Panc1 (cell line): ENCODE results near the gene ENTPD8. TPM values are rescaled to one million over a fixed set of nuclear protein-coding genes. Genes with fewer than 3 reads are reported as not detected.

Experiments
- ATAC-seq: fragments of 200-7000 bp; cut with Tn5 transposase; 2 replicates; pipeline ENCODE4 v1.9.1; 2020; ENCODE audit warnings: mild to moderate bottlenecking, moderate library complexity
- BruUV-seq: library from RNA; stranded (reverse); fragments of 400-500 nt; replicated peaks from 2 replicates; lab custom pipeline; 2021; lab: Mats Ljungman, UMichigan
- CTCF ChIA-PET: fragments of 300-600 bp; sonication (Branson Sonifier 250); formaldehyde crosslinking; loops from one replicate; lab custom pipeline; 2022; ENCODE audit warnings: antibody characterized with exemption; lab: Charles Lee
- POLR2A ChIA-PET: fragments of 300-600 bp; sonication (Branson Sonifier 250); formaldehyde crosslinking; loops from one replicate; lab custom pipeline; 2022; ENCODE audit warnings: antibody characterized with exemption; lab: Charles Lee
- DNase-seq: peaks from one replicate; pipeline ENCODE4 v3.0.0-alpha.2; 2010; ENCODE audit warnings: low read depth, low spot score
- H3K27ac ChIP-seq: 2 replicates; pipeline ENCODE4 v1.5.1; 2011; ENCODE audit warnings: mild to moderate bottlenecking, low read length, inconsistent platforms
- H3K27me3 ChIP-seq: fragments of 200-500 bp; sonication (Bioruptor generic); 2 replicates; pipeline ENCODE4 v1.6.0; 2014; ENCODE audit warnings: low read length, inconsistent platforms; ENCODE audit not compliant: control insufficient read depth, insufficient read depth
- H3K36me3 ChIP-seq: fragments of 200-500 bp; sonication (Bioruptor generic); 2 replicates; pipeline ENCODE4 v1.5.1; 2014; ENCODE audit warnings: inconsistent platforms, mild to moderate bottlenecking, low read length, moderate library complexity; ENCODE audit not compliant: control insufficient read depth, insufficient read depth
- H3K4me1 ChIP-seq: 2 replicates; pipeline ENCODE4 v1.5.1; 2011; ENCODE audit warnings: inconsistent platforms, mild to moderate bottlenecking, low read length, moderate library complexity; ENCODE audit not compliant: control insufficient read depth, insufficient read depth
- H3K4me3 ChIP-seq, 2 experiments: 2 replicates each; pipeline ENCODE4 v1.5.1; 2011 to 2012; ENCODE audit warnings: low read depth in 2 of 2, low read length in 2 of 2, mild to moderate bottlenecking in 2 of 2, inconsistent platforms in 1 of 2, moderate library complexity in 1 of 2
- H3K9me3 ChIP-seq: fragments of 200-500 bp; sonication (Bioruptor generic); 2 replicates; pipeline ENCODE4 v1.5.1; 2014; ENCODE audit warnings: low read depth, mild to moderate bottlenecking, inconsistent platforms, low read length, moderate library complexity; ENCODE audit not compliant: control insufficient read depth, insufficient read depth
- CTCF ChIP-seq: fragments of 450-650 bp; IDR thresholded peaks from 2 replicates; pipeline ENCODE4 v1.5.1; 2017; ENCODE audit warnings: mild to moderate bottlenecking
- POLR2AphosphoS5 ChIP-seq: IDR thresholded peaks from 2 replicates; pipeline ENCODE4 v1.6.1; 2012; ENCODE audit warnings: mild to moderate bottlenecking, low read depth, low read length, moderate library complexity
- SIN3A ChIP-seq: IDR thresholded peaks from 2 replicates; pipeline ENCODE4 v1.6.1; 2012; ENCODE audit warnings: low read depth, mild to moderate bottlenecking, low read length, moderate library complexity, borderline replicate concordance; ENCODE audit not compliant: insufficient read depth
- TCF7L2 ChIP-seq: IDR thresholded peaks from 2 replicates; pipeline ENCODE4 v1.6.1; 2011; ENCODE audit warnings: mild to moderate bottlenecking, low read depth, low read length, inconsistent platforms
- in situ Hi-C: cut with HindIII; loops from 2 replicates; pipeline ENCODE4 v1.10.0; 2016; ENCODE audit warnings: low sequenced_read_pairs, low pct_unique_long_range_greater_than_20kb
- intact Hi-C: fragments of 100-400 bp; cut with micrococcal nuclease; formaldehyde crosslinking; loops from one replicate; pipeline ENCODE4 v1.10.0; 2022; ENCODE audit not compliant: unreplicated experiment
- total RNA-seq: library from RNA; stranded (reverse); gene quantifications from one replicate; pipeline ENCODE4 v1.2.1, GENCODE V29; 2021; ENCODE audit not compliant: unreplicated experiment
- TF ChIP-seq, protein P1 (sequence below), 2 experiments: IDR thresholded peaks; 2 replicates each; pipeline ENCODE4 v1.6.1; 2011 to 2012; ENCODE audit warnings: low read depth in 2 of 2, control low read depth in 1 of 2, low read length in 1 of 2, mild to moderate bottlenecking in 1 of 2, moderate library complexity in 1 of 2; ENCODE audit not compliant: insufficient read depth in 1 of 2

Gene ENTPD8
- total RNA-seq, 1 experiment from 2014 or later = 3.9 TPM

GRCh38 chr9:137435980-137436760 is 5.0 kb downstream of the ENTPD8 start:
- DNase-seq (no peak), ATAC-seq (peak; percentile 83)
- ChIA-PET CTCF (interaction anchor here (1.0 kb wide), 1 partner anchor 13 kb away, joined by 6 read pairs; the partner anchor contains the start of gene EXD3), POLR2A (interaction anchor here (0.6 kb wide), 1 partner anchor 69 kb away, joined by 5 read pairs; no protein-coding TSS in a partner anchor)
- no peaks in the 10 kb centered on the region for H3K9me3 ChIP-seq
- in situ Hi-C loops (no loop called here), intact Hi-C loops (no loop called here)
- H3K4me3 ChIP-seq = no peak overlapping the region
- TF ChIP-seq TCF7L2 = no peak
- peak; percentile 35; the same call in 1 of the 2 replicates for TF ChIP-seq POLR2AphosphoS5
- TF ChIP-seq, protein P1, sequence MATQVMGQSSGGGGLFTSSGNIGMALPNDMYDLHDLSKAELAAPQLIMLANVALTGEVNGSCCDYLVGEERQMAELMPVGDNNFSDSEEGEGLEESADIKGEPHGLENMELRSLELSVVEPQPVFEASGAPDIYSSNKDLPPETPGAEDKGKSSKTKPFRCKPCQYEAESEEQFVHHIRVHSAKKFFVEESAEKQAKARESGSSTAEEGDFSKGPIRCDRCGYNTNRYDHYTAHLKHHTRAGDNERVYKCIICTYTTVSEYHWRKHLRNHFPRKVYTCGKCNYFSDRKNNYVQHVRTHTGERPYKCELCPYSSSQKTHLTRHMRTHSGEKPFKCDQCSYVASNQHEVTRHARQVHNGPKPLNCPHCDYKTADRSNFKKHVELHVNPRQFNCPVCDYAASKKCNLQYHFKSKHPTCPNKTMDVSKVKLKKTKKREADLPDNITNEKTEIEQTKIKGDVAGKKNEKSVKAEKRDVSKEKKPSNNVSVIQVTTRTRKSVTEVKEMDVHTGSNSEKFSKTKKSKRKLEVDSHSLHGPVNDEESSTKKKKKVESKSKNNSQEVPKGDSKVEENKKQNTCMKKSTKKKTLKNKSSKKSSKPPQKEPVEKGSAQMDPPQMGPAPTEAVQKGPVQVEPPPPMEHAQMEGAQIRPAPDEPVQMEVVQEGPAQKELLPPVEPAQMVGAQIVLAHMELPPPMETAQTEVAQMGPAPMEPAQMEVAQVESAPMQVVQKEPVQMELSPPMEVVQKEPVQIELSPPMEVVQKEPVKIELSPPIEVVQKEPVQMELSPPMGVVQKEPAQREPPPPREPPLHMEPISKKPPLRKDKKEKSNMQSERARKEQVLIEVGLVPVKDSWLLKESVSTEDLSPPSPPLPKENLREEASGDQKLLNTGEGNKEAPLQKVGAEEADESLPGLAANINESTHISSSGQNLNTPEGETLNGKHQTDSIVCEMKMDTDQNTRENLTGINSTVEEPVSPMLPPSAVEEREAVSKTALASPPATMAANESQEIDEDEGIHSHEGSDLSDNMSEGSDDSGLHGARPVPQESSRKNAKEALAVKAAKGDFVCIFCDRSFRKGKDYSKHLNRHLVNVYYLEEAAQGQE (IDR thresholded peaks at IDR 0.05; ENCODE audit: insufficient read depth in 1 of 2, low read depth in 2 of 2, low read length in 1 of 2) = no peak
- no peak for TF ChIP-seq SIN3A
- no peak for TF ChIP-seq CTCF
- H3K27me3 ChIP-seq = no peaks in the 10 kb centered on the region
- peak overlapping the region; percentile 65 for H3K27ac ChIP-seq
- peaks cover 6% of the 10 kb centered on the region for H3K4me1 ChIP-seq
- no TSS peak for BruUV-seq
- H3K36me3 ChIP-seq = no peaks in the 10 kb centered on the region

DNA sequence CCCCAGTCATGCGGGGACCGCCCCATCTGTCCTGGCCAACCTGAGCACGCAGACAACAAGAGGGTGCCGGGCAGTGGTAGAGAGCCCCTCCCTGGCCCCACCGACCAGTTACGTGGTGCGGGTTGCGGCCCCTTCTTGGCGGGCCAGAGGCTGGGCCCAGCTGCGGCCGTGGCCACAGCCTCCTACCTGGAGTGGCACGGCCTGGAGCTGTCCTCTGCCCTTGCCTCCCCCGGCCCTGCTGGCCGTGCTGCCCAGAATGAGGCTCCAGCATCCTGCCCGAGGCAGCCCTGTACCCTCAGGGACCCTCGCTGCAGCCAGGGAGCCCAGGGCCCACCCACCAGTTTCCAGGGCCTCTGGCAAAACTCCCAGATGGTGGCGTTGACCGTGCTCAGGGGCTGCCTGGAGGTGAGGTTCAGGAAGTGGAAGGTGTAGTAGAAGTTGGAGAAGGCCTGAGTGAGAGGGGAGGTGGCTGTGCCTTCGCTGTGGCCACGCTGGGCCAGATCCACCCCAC is 5.7 kb downstream of the ENTPD8 start:
- CTCF ChIA-PET = interaction anchor here (0.6 kb wide), 1 partner anchor 13 kb away, joined by 6 read pairs; the partner anchor contains the start of genes EXD3 and NOXA1
- in situ Hi-C loops (no loop called here), intact Hi-C loops (no loop called here)
- Histone ChIP-seq H3K4me1 (peaks cover 6% of the 10 kb centered on the region), H3K9me3 (no peaks in the 10 kb centered on the region), H3K27me3 (no peaks in the 10 kb centered on the region), H3K4me3 (no peak overlapping the region), H3K36me3 (no peaks in the 10 kb centered on the region), H3K27ac (peak overlapping the region; percentile 65)
- POLR2A ChIA-PET = interaction anchor here (0.6 kb wide), 1 partner anchor 68 kb away, joined by 5 read pairs; no protein-coding TSS in a partner anchor
- no TSS peak for BruUV-seq
- DNase-seq (no peak), ATAC-seq (peak; percentile 13; the same call in 1 of the 2 replicates)
- no peak for TF ChIP-seq POLR2AphosphoS5
- no peak for TF ChIP-seq SIN3A
- TF ChIP-seq TCF7L2 = no peak
- no peak for TF ChIP-seq CTCF
- TF ChIP-seq, protein P1 (IDR thresholded peaks at IDR 0.05; ENCODE audit: insufficient read depth in 1 of 2, low read depth in 2 of 2, low read length in 1 of 2) = no peak
